Uterus (tissue), 4 donors: ENCODE data around the gene TMEM63B. TPM values are rescaled to one million over a fixed set of nuclear protein-coding genes. Genes with fewer than 3 reads are reported as not detected.
"Not testable (repeated sequence)": the region's sequence is repeated elsewhere in the genome, so short reads cannot be mapped to it uniquely, and the experiment has no call there.

Experiments used
- DNase-seq, 2 donors: peaks; one replicate each; pipeline ENCODE4 v3.0.0-alpha.2; 2019 to 2020
- H3K27ac ChIP-seq, 2 donors: fragments of 200-600 bp; sonication (generic); 1 replicate in 1 of 2; 2 replicates in 1 of 2; pipeline ENCODE4 v1.5.1; 2016 to 2018
- H3K27me3 ChIP-seq, 2 donors: fragments of 200-600 bp; sonication (generic); one replicate each; pipeline ENCODE4 v1.5.1; 2018 to 2019; ENCODE audit warnings: control low read depth in 1 of 2
- H3K36me3 ChIP-seq, 2 donors: fragments of 200-600 bp; sonication (generic); one replicate each; pipeline ENCODE4 v1.5.1; 2019; ENCODE audit warnings: control low read depth in 1 of 2
- H3K4me1 ChIP-seq, 2 donors: fragments of 200-600 bp; sonication (generic); one replicate each; pipeline ENCODE4 v1.5.1; 2018 to 2019; ENCODE audit warnings: control low read depth in 1 of 2
- H3K4me3 ChIP-seq, 2 donors: fragments of 200-600 bp; sonication (generic); 1 replicate in 1 of 2; 2 replicates in 1 of 2; pipeline ENCODE4 v1.5.1; 2018 to 2019; ENCODE audit warnings: mild to moderate bottlenecking in 1 of 2
- H3K9me3 ChIP-seq, 2 donors: fragments of 200-600 bp; sonication (generic); one replicate each; pipeline ENCODE4 v1.5.1; 2019; ENCODE audit warnings: control low read depth in 1 of 2
- CTCF ChIP-seq, 4 experiments: fragments of 200-600 bp in 2 of 4; fragments of 450-650 bp in 2 of 4; sonication (generic) in 2 of 4; IDR thresholded peaks; one replicate each; pipeline ENCODE4 v1.5.1; 2016 to 2019; ENCODE audit warnings: antibody characterized with exemption in 4 of 4, mild to moderate bottlenecking in 2 of 4, moderate library complexity in 1 of 4
- POLR2A ChIP-seq, 2 donors: fragments of 450-650 bp; IDR thresholded peaks; one replicate each; pipeline ENCODE4 v1.6.1; 2016; ENCODE audit warnings: antibody characterized with exemption in 2 of 2, mild to moderate bottlenecking in 1 of 2, moderate library complexity in 1 of 2
- intact Hi-C: fragments of 100-400 bp; cut with DNase I; formaldehyde crosslinking; loops from one replicate; pipeline ENCODE4 v1.15.1; 2023; ENCODE audit warnings: low total_unique reads
- total RNA-seq, 4 donors: library from RNA; depleted of rRNA in 3 of 4; stranded (reverse); fragments of >200 nt in 3 of 4; gene quantifications; one replicate each; pipeline versions ENCODE4 v1.1.0 to v1.2.4, GENCODE V29; 2014 to 2023
- donor health status: DM: yes; HTN: yes; CAD: no.

The TMEM63B gene
- total RNA-seq, 4 donors from 2014 or later = 0.77 to 24.9 (median 15.4) TPM

- Histone ChIP-seq H3K27ac (no peak overlapping the region), H3K4me1 (no peaks in the 10 kb centered on the region), H3K4me3 (no peak overlapping the region), H3K36me3 (no peaks in the 10 kb centered on the region), H3K9me3 (no peaks in the 10 kb centered on the region), H3K27me3 (no peaks in the 10 kb centered on the region)
- intact Hi-C loops = no loop called here
- no peak for DNase-seq
- TF ChIP-seq POLR2A (IDR thresholded peaks at IDR 0.05) (no peak), CTCF (IDR thresholded peaks at IDR 0.05) (no peak)
Observed at GRCh38 chr6:44194326-44194725, 67.0 kb downstream of the TMEM63B start.

- intact Hi-C loops, H3K36me3 ChIP-seq, H3K27me3 ChIP-seq, H3K4me1 ChIP-seq, H3K4me3 ChIP-seq, H3K27ac ChIP-seq, H3K9me3 ChIP-seq, DNase-seq: not testable (repeated sequence)
Observed at GRCh38 chr6:44196351-44196750, 69.0 kb downstream of the TMEM63B start.

GRCh38 chr6:44198684-44199083 lies 71.3 kb downstream of the TMEM63B start:
- Histone ChIP-seq H3K36me3 (no peaks in the 10 kb centered on the region), H3K4me1 (no peaks in the 10 kb centered on the region), H3K27me3 (no peaks in the 10 kb centered on the region), H3K9me3 (no peaks in the 10 kb centered on the region), H3K4me3 (no peak overlapping the region), H3K27ac (no peak overlapping the region)
- DNase-seq = no peak
- intact Hi-C loops = no loop called here
- TF ChIP-seq POLR2A (IDR thresholded peaks at IDR 0.05) = no peak
- no peak for TF ChIP-seq CTCF (IDR thresholded peaks at IDR 0.05)

- no peak for DNase-seq
- H3K27me3 ChIP-seq = no peaks in the 10 kb centered on the region
- H3K4me1 ChIP-seq = no peaks in the 10 kb centered on the region
- no peaks in the 10 kb centered on the region for H3K36me3 ChIP-seq
- no peak overlapping the region for H3K4me3 ChIP-seq
- H3K9me3 ChIP-seq = no peaks in the 10 kb centered on the region
- intact Hi-C loops = no loop called here
- H3K27ac ChIP-seq = no peak overlapping the region
- TF ChIP-seq CTCF (IDR thresholded peaks at IDR 0.05) = no peak
- TF ChIP-seq POLR2A (IDR thresholded peaks at IDR 0.05) = no peak
Observed at GRCh38 chr6:44199883-44200282, 72.5 kb downstream of the TMEM63B start.

- intact Hi-C loops = no loop called here
- H3K9me3 ChIP-seq = no peaks in the 10 kb centered on the region
- TF ChIP-seq POLR2A (IDR thresholded peaks at IDR 0.05) = no peak
- no peak for TF ChIP-seq CTCF (IDR thresholded peaks at IDR 0.05)
- no peak overlapping the region for H3K27ac ChIP-seq
- H3K4me1 ChIP-seq = no peaks in the 10 kb centered on the region
- no peaks in the 10 kb centered on the region for H3K36me3 ChIP-seq
- H3K4me3 ChIP-seq = no peak overlapping the region
- H3K27me3 ChIP-seq = no peaks in the 10 kb centered on the region
- DNase-seq = no peak
Observed at GRCh38 chr6:44201200-44201599, 73.8 kb downstream of the TMEM63B start.

- TF ChIP-seq CTCF (IDR thresholded peaks at IDR 0.05) (no peak), POLR2A (IDR thresholded peaks at IDR 0.05) (no peak)
- no peak overlapping the region for H3K27ac ChIP-seq
- no peaks in the 10 kb centered on the region for H3K27me3 ChIP-seq
- no peak overlapping the region for H3K4me3 ChIP-seq
- H3K36me3 ChIP-seq = no peaks in the 10 kb centered on the region
- intact Hi-C loops = no loop called here
- H3K4me1 ChIP-seq = no peaks in the 10 kb centered on the region
- DNase-seq = no peak
- no peaks in the 10 kb centered on the region for H3K9me3 ChIP-seq
Observed at GRCh38 chr6:44201638-44202303, 74.4 kb downstream of the TMEM63B start.
